HG02623 (cell line): ENCODE results near the gene BTBD9.
"Not testable (repeated sequence)": the region's sequence is repeated elsewhere in the genome, so short reads cannot be mapped to it uniquely, and the experiment has no call there.

ENCODE experiments used
- ATAC-seq: cut with Tn5 transposase; IDR thresholded peaks from one replicate; pipeline ENCODE4 v1.9.1; 2021; ENCODE audit warnings: moderate library complexity; ENCODE audit not compliant: unreplicated experiment

Gene BTBD9

DNA sequence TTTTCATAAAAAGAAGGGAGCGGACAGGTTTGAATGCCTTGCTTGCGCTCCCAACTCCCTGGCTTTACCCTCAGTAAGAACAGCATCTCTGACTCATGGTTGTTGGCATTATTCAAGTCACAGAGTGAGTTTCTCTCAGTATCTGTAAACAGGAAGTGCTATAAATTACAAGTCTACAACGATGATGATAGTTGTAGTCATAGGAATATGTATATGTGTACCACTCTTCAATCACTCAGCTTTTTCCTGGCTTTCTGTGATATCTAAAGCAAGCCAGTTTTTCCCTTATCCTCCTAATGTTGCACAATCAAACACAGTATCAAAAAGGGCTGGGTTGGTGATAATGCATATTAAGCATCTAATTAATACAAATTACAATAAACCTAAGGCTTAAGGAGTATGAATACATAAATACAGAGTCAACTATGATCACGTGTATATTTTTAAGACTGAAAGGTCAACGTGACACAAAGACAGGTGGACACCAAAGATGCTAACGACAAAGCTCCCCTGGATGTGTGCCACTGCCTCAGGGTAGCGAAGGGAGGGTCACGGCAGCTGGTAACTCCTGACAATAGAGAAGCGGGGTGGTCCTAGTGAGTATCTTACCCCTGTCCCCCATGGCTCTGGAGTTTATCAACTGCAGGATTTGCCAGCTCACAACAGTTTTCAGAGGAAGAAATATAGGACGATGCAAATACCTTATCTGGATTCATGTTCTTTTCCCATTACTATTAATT lies 202.8 kb downstream of the BTBD9 start:
- no peak for ATAC-seq

DNA sequence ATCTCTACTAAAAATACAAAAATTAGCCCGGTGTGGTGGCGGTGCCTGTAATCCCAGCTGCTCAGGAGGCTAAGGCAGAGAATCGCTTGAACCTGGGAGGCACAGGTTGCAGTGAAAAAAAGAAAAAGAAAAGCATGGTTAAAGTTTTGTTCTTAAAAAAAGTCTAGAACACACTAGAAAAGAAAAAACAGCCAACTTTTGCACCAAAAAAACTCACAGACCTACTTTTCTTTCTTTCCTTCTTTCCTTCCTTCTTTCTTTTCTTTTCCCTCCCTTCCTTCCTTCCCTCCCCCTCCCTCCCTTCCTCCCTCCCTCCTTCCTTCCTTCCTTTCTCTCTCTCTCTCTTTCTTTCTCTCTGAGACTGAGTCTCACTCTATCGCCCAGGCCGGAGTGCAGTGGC lies 204.4 kb downstream of the BTBD9 start:
- no peak for ATAC-seq

DNA sequence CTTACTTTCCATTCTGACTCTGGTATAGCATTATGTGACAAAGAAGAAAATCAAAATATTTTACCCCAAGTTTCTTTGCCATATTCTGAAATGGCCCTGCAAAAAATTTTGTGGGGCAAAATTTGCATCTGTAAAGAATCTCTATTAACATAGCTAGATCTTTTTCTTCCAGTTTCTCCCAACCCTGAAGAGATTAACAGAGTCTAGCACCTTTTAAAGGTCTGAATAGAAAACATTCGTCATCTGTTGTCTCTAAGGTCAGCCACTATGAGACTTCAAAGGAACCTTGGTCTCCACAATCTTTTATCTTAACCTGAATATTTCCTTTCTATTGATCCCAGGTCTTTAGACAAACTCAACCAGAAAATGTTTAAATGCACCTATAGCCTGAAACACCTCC lies 205.7 kb downstream of the BTBD9 start:
- ATAC-seq, result no peak

- ATAC-seq, result no peak
These were observed 207.2 kb downstream of the BTBD9 start for GRCh38 chr6:38432479-38432878.

GRCh38 chr6:38432079-38432478 lies 207.7 kb downstream of the BTBD9 start:
- no peak for ATAC-seq

DNA sequence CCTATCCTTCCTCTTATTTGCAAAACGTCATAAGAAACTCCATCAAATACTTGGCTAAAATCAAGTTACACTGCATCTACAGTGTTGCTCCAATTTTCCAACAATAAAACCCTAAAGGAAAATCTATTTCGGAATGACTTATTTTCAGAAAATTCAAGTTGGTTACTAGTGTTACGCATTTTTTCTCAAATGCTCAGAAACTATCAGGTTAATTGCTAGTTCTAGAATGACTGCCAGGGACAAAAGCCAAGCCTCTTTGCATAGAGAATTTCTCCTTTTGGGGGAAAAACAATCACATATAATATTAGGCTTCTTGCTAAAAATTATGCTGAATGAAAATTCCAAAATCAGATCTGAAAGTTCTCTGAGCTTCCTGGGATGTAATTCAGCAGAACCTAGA lies 210.2 kb downstream of the BTBD9 start:
- ATAC-seq, result no peak

GRCh38 chr6:38427492-38428210 lies 212.1 kb downstream of the BTBD9 start:
- ATAC-seq, result peak; percentile 53

- not testable (repeated sequence) for ATAC-seq
These were observed 213.8 kb downstream of the BTBD9 start for GRCh38 chr6:38425788-38426488.

GRCh38 chr6:38423746-38424145 lies 216.0 kb downstream of the BTBD9 start:
- no peak for ATAC-seq

DNA sequence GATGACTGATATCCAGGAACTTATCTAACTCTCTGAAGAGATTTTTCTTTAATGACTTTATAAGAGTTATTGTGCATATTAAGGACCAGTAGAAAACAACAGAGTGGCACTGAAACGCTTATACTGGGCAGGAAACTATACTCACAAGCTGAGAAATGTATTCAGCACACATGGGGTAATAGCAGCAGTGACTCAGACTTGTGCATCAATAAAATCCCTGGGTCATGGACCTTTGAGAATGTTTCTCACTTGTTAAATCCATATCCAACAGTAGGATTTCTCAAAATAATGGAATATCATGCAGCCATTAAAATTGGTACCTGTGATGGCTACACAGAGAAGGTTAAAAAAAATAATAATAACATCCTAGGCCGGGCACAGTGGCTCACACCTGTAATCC lies 219.5 kb downstream of the BTBD9 start:
- ATAC-seq, result no peak

- ATAC-seq, result no peak
These were observed 222.2 kb downstream of the BTBD9 start for GRCh38 chr6:38417521-38417920.

GRCh38 chr6:38415231-38416005 lies 224.3 kb downstream of the BTBD9 start:
- no peak for ATAC-seq

DNA sequence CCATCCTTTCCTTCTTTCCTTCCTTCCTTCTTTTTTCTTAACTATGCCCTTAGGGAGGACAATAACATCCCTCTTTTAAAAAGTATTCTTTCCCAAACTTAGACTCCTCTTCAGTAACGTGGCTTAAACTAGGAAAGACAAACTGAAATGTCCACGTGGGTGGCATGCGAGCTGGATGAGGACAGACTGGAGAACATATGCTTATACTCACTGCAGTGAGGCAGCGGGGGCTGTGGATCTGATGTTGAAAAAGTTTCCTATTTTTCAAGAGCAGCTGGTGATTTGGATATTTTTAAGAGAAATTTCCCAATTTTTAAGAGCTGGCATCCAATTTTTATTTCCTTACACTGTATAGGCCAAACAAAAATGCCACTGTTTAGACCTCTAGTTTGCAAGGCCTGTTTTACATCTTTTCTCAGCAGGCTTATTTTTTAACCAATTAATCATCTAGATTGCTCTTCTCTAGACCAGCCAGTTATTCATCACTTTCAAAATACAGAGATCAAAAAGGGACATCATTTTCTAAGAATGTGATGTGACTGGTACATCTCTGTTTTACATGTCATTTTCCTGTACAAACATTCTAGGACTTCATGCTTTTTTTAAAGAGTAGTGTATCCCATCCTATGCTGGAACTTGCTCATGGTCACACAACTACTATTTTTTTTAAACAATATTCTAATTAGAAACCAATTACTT lies 226.5 kb downstream of the BTBD9 start:
- ATAC-seq, result no peak

DNA sequence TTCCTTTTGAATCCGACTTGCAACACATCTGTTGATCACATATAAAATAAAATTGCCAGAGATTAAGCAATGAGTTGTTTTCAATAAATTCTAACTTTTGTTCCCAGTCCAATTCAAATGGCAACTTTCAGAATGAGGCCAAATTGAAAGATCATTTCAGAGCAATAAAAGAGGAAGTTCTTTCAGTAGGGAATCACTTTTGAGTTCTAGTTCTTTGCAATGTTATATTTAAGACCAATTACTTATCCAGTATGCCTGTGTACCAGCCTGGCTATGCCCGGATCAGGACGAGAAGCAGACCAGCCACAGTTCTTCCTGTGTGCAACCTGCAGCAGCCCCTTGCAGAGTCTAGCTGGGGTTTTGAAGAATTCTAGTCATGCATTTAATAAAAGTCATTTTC lies 232.5 kb downstream of the BTBD9 start:
- no peak for ATAC-seq

DNA sequence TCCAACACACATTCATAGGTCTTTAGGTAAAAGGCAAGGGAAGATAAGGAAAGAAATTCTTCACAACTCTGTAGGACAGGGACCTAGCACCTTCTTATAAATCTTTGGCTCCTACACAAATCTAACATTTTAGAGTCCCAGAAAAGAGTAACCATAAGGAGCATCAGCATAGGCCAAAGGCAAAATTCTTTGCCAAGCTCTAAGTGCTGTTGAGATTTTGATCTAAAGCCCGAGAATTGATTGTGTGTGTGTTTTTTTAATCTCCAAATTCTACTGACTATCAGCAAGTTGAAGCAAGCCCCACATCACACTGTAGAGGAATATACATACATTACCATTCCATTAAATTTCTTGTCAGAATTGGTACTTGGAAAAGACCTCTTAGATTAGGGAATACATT lies 233.6 kb downstream of the BTBD9 start:
- ATAC-seq, result no peak

DNA sequence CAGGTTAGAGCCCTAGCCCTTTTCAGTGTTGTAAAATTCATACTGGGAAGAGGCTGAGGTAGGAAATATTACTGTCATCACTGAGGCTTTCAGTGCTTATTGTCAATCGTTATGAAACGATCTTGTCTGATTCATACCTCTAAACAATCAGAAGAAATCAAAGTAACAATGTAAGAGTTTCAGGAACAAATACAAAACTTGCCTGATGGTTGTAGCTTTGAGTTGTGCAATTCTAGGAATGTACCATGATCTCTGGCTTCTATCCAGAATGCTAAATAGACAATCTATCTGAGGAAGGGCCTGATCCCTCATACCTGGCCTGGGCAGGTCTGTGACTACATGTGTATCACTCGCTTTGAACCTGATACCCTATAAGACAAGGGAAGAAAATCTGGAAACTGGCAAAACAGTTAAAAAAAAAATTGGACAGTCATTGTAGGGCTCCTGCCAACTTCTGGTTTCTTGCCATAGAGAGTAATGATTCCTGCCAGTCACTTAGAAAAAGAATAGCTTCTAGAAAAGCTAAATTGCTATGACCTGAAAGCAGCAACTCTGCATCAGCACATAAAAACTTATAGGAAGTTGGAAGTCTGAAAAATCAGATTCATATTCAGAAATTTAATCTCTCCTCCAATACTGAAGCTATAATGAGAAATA lies 234.7 kb downstream of the BTBD9 start:
- no peak for ATAC-seq

- no peak for ATAC-seq
These were observed 235.4 kb downstream of the BTBD9 start for GRCh38 chr6:38404355-38404754.

DNA sequence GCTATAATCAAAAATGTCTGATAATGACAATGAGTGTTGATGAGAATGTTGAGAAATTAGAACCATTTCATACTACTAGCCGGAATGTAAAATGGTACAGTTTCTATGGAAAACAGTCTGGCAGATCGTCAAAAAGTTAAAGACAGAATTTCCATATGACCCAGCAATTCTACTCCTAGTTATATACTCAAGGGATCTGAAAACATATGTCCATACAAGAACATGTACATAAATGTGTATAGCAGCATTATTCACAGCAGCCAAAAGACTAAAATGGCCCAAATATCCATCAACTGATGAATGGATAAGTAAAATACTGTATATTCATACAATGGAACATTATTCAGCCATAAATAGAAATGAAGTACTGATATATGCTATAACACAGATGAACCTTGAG lies 236.2 kb downstream of the BTBD9 start:
- ATAC-seq, result no peak

GRCh38 chr6:38400764-38401163 lies 239.0 kb downstream of the BTBD9 start:
- ATAC-seq, result no peak

DNA sequence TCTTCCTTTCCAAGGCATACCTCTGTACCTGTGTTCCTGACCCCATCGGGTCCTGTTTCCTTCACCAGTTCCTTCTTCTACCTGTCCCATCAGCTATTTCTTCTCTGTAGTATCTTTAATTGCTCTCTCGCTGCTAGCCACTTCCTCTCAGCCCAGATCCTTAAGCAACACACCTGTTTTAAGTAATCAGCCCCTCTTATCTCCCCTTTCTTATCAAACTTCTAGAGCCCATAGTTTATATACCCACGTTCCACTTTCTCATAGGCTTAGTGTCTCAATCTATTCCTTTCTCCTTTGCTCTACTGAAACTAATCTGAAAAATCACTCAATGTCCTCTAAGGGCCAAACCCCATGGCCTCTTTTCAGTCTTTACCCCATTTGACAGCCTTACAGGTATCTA lies 239.6 kb downstream of the BTBD9 start:
- no peak for ATAC-seq
